ENCODE results near the gene PALM2AKAP2. TPM values are rescaled to one million over a fixed set of nuclear protein-coding genes. Genes with fewer than 3 reads are reported as not detected.

The PALM2AKAP2 gene
- total RNA-seq, 4 donors from 2014 or later: 0.34 to 3.3 (median 0.81) TPM

- 83 to 87% methylated on average over 4 to 5 of the region's 5 CpGs for WGBS, 2 donors
- Histone ChIP-seq H3K36me3 (no peaks in the 10 kb centered on the region), H3K4me1 (peaks cover 0 to 17% (median 8%) of the 10 kb centered on the region in 3 donors), H3K27ac (no peak overlapping the region), H3K4me3 (no peak overlapping the region), H3K27me3 (no peaks in the 10 kb centered on the region), H3K9me3 (no peaks in the 10 kb centered on the region)
- DNase-seq: no peak
- intact Hi-C loops (cut with DNase I): no loop called here
- TF ChIP-seq POLR2A (IDR thresholded peaks at IDR 0.05): no peak
- TF ChIP-seq CTCF (IDR thresholded peaks at IDR 0.05): no peak
Observed at GRCh38 chr9:109797509-109797908, 17.5 kb downstream of the PALM2AKAP2 start.

- H3K27ac ChIP-seq: peak overlapping the region in 3 of 4 donors; percentile 4 to 51 (median 32)
- TF ChIP-seq POLR2A (IDR thresholded peaks at IDR 0.05) (no peak), CTCF (IDR thresholded peaks at IDR 0.05) (no peak)
- DNase-seq: no peak
- no peaks in the 10 kb centered on the region for H3K9me3 ChIP-seq
- no peaks in the 10 kb centered on the region for H3K36me3 ChIP-seq
- peaks cover 0 to 2% (median 0%) of the 10 kb centered on the region in 3 donors for H3K4me1 ChIP-seq
- WGBS, 2 donors: 69 to 73% methylated on average over 2 to 3 of the region's 3 CpGs
- intact Hi-C loops (cut with DNase I): no loop called here
- H3K27me3 ChIP-seq: no peaks in the 10 kb centered on the region
- H3K4me3 ChIP-seq: no peak overlapping the region
Observed at GRCh38 chr9:109799141-109799540, 19.1 kb downstream of the PALM2AKAP2 start.

GRCh38 chr9:109799792-109800191, 19.8 kb downstream of the PALM2AKAP2 start:
- intact Hi-C loops (cut with DNase I): no loop called here
- peak overlapping the region in 2 of 4 donors; percentile 32 to 51 for H3K27ac ChIP-seq
- no peaks in the 10 kb centered on the region for H3K36me3 ChIP-seq
- H3K27me3 ChIP-seq: no peaks in the 10 kb centered on the region
- TF ChIP-seq POLR2A (IDR thresholded peaks at IDR 0.05) (no peak), CTCF (IDR thresholded peaks at IDR 0.05) (no peak)
- 18 to 22% methylated on average over 2 of the region's 2 CpGs for WGBS, 2 donors
- H3K9me3 ChIP-seq: no peaks in the 10 kb centered on the region
- no peak overlapping the region for H3K4me3 ChIP-seq
- H3K4me1 ChIP-seq: no peaks in the 10 kb centered on the region
- DNase-seq: no peak

GRCh38 chr9:109801484-109801883, 21.5 kb downstream of the PALM2AKAP2 start:
- WGBS, 2 donors: 41 to 80% methylated on average over 1 of the region's 1 CpG
- H3K9me3 ChIP-seq: no peaks in the 10 kb centered on the region
- TF ChIP-seq CTCF (IDR thresholded peaks at IDR 0.05) (no peak), POLR2A (IDR thresholded peaks at IDR 0.05) (no peak)
- no peaks in the 10 kb centered on the region for H3K27me3 ChIP-seq
- intact Hi-C loops (cut with DNase I): no loop called here
- H3K4me3 ChIP-seq: no peak overlapping the region
- H3K27ac ChIP-seq: no peak overlapping the region
- no peaks in the 10 kb centered on the region for H3K36me3 ChIP-seq
- DNase-seq: no peak
- H3K4me1 ChIP-seq: no peaks in the 10 kb centered on the region

GRCh38 chr9:109802491-109802890, 22.5 kb downstream of the PALM2AKAP2 start:
- TF ChIP-seq POLR2A (IDR thresholded peaks at IDR 0.05): no peak
- TF ChIP-seq CTCF (IDR thresholded peaks at IDR 0.05): no peak
- WGBS, 2 donors: 77 to 93% methylated on average over 1 of the region's 1 CpG
- H3K9me3 ChIP-seq: no peaks in the 10 kb centered on the region
- H3K27me3 ChIP-seq: no peaks in the 10 kb centered on the region
- intact Hi-C loops (cut with DNase I): no loop called here
- no peak overlapping the region for H3K27ac ChIP-seq
- no peak for DNase-seq
- H3K36me3 ChIP-seq: no peaks in the 10 kb centered on the region
- H3K4me3 ChIP-seq: no peak overlapping the region
- no peaks in the 10 kb centered on the region for H3K4me1 ChIP-seq
